AG09319 (cell line): Measurements from ENCODE around the gene DENND5A.
"Not testable (repeated sequence)": the region's sequence is repeated elsewhere in the genome, so short reads cannot be mapped to it uniquely, and the experiment has no call there.

Experiments used
- DNase-seq: peaks from one replicate; pipeline ENCODE4 v3.0.0-alpha.2; 2010; ENCODE audit warnings: low read depth; ENCODE audit errors: extremely low read depth
- CTCF ChIP-seq: IDR thresholded peaks from 2 replicates; pipeline ENCODE4 v1.5.1; 2011; ENCODE audit warnings: low read depth, mild to moderate bottlenecking, inconsistent platforms, low read length, moderate library complexity

DENND5A gene

GRCh38 chr11:9263840-9264315 lies 1.3 kb downstream of the DENND5A start:
- DNase-seq = no peak
- no peak for TF ChIP-seq CTCF

GRCh38 chr11:9260838-9261146 lies 4.4 kb downstream of the DENND5A start:
- DNase-seq = not testable (repeated sequence)

GRCh38 chr11:9259981-9260837 lies 4.9 kb downstream of the DENND5A start:
- no peak for DNase-seq
- peak; percentile 19 for TF ChIP-seq CTCF

GRCh38 chr11:9258279-9258678 lies 6.9 kb downstream of the DENND5A start:
- not testable (repeated sequence) for DNase-seq

- DNase-seq = no peak
- no peak for TF ChIP-seq CTCF
Measured at GRCh38 chr11:9254416-9254815, 10.7 kb downstream of the DENND5A start.

GRCh38 chr11:9253086-9253485 lies 12.1 kb downstream of the DENND5A start:
- DNase-seq = no peak
- no peak for TF ChIP-seq CTCF

- TF ChIP-seq CTCF = no peak
- no peak for DNase-seq
Measured at GRCh38 chr11:9251311-9251710, 13.8 kb downstream of the DENND5A start.

GRCh38 chr11:9250139-9250582 lies 15.0 kb downstream of the DENND5A start:
- TF ChIP-seq CTCF = no peak
- DNase-seq = no peak
